H1 (cell line): ENCODE measurements around the gene FAM222B. TPM values are rescaled to one million over a fixed set of nuclear protein-coding genes. Genes with fewer than 3 reads are reported as not detected.

Source experiments
- ATF2 ChIP-seq: IDR thresholded peaks from 2 replicates; pipeline ENCODE4 v1.6.1; 2012; ENCODE audit warnings: low read length, inconsistent platforms
- CBX8 ChIP-seq: fragments of 300-800, 300-1000 bp; sonication (generic); IDR thresholded peaks from 2 replicates; pipeline ENCODE4 v1.7.1; 2016; ENCODE audit warnings: low read depth, low read length, borderline replicate concordance
- CHD2 ChIP-seq: IDR thresholded peaks from 2 replicates; pipeline ENCODE4 v1.6.1; 2012; ENCODE audit warnings: low read length, improper control_type of control experiment
- E2F6 ChIP-seq: IDR thresholded peaks from 2 replicates; pipeline ENCODE4 v1.6.1; 2012; ENCODE audit warnings: inconsistent platforms
- MAX ChIP-seq: IDR thresholded peaks from 2 replicates; pipeline ENCODE4 v1.6.1; 2012; ENCODE audit warnings: inconsistent platforms
- PHF8 ChIP-seq: fragments of 200-600 bp; sonication (generic); conservative IDR thresholded peaks from 2 replicates; pipeline ENCODE4 v1.7.1; 2012; ENCODE audit warnings: low read depth, mild to moderate bottlenecking, inconsistent platforms, low read length, moderate library complexity
- RFX5 ChIP-seq: IDR thresholded peaks from 2 replicates; pipeline ENCODE4 v1.6.1; 2011; ENCODE audit warnings: low read depth, low read length, improper control_type of control experiment, borderline replicate concordance
- SIX5 ChIP-seq: IDR thresholded peaks from 2 replicates; pipeline ENCODE4 v1.6.1; 2011; ENCODE audit warnings: mild to moderate bottlenecking, low read depth, low read length
- polyA plus RNA-seq, 7 experiments: library from polyadenylated mRNA; depleted of rRNA in 3 of 7; stranded (reverse) in 5 of 7; unstranded in 2 of 7; fragments of >200 nt in 5 of 7; fragments of 200-250 nt in 2 of 7; gene quantifications; 1 replicate in 5 of 7; 2 replicates in 1 of 7; 4 replicates in 1 of 7; pipeline versions ENCODE4 v1.2.1 to v1.2.3, GENCODE V29; 2011 to 2013; ENCODE audit warnings: missing spikeins in 2 of 7, mixed read lengths in 2 of 7
- total RNA-seq: library from RNA; stranded (reverse); fragmentation: NEBNext Ultra II Directional; extraction: Animal tissue kit (Norgen Biotek cat#: 25700); gene quantifications from 2 replicates; pipeline ENCODE4 v1.2.1, GENCODE V29; 2021

Gene FAM222B
- total and polyA plus RNA-seq, 2 of the 8 experiments (the other 6 are each of a cell fraction or from before 2014, with no cell fraction given) = 42.1 to 81.7 TPM

GRCh38 chr17:28710861-28711722 lies 131.5 kb downstream of the FAM222B start (continued):
- TF ChIP-seq CHD2 (peak; percentile 52; the same call in 1 of the 2 replicates), ATF2 (0 out of 2 replicates have a peak, but pooled peaks have one; percentile 26), CBX8 (no peak), MAX (peak; percentile 86), PHF8 (peak; percentile 90), RFX5 (no peak), E2F6 (peak; percentile 83; the same call in 1 of the 2 replicates), SIX5 (no peak)
